ENCODE data around the gene PDE11A.

The PDE11A gene

DNA sequence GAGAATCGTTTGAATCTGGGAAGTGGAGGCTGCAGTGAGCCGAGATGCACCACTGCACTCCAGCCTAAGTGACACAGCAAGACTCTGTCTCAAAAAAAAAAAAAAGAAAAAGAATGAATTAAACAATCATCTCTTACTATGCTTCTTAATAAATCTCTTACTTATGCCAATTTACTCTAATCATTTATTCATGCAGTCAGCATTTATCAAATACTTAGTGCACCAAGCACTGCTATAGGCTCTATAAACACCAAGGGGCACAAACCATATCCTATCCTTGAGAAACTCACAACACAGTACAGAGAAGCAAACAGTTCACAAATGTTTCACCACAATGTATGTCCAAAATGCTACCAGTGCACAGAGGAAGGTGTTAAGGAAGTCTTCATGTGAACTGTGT, 189.4 kb downstream of the PDE11A start:
- no peaks in the 10 kb centered on the region for H3K36me3 Mint-ChIP-seq (ENCODE audit: low read depth)
- H3K9me3 Mint-ChIP-seq, result no peaks in the 10 kb centered on the region
- no peak overlapping the region for H3K4me3 Mint-ChIP-seq
- H3K27me3 Mint-ChIP-seq (ENCODE audit: low read depth), result peaks cover 5% of the 10 kb centered on the region
- no peaks in the 10 kb centered on the region for H3K4me1 Mint-ChIP-seq (ENCODE audit: low read depth)
- H3K27ac Mint-ChIP-seq, result no peak overlapping the region

DNA sequence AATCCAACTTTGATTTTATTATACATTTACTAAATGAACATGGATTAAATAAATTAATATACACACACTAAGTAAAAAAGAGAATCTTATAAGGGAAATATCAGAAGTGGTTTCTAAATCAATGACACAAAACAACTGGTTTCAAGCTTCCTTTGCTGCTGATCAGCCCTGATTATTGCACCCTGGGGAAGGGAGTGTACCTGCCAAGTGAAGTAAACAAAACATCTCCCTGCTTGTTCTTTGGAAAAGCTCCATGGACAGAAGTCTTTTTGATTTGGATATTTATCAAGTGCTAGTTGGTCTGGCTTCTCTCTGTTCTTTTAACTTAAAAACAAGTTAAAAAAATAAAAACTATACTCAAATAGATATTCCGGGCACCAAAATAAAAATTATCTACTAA, 190.1 kb downstream of the PDE11A start:
- Mint-ChIP-seq H3K36me3 (ENCODE audit: low read depth) (no peaks in the 10 kb centered on the region), H3K27ac (no peak overlapping the region), H3K4me3 (no peak overlapping the region), H3K27me3 (ENCODE audit: low read depth) (peaks cover 5% of the 10 kb centered on the region), H3K9me3 (no peaks in the 10 kb centered on the region), H3K4me1 (ENCODE audit: low read depth) (no peaks in the 10 kb centered on the region)

DNA sequence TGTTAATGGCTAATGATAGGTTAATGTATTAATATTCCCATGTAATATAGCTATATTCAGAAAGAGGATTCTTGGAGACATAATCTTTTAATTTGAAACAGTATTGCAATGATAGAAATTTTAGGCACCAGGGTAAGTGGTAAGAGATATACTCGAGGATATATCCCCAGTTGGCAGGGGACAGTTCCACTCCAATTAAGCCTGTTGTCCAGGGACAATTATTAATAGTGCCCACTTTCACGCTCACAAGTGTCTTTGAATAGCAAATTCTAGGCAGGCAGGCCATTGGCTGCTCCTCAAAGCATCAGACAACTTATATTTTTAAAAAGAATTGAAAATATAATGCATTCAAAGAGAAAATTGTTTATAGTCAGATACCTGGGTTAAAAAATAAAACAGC, 190.7 kb downstream of the PDE11A start:
- H3K27ac Mint-ChIP-seq, result no peak overlapping the region
- peaks cover 5% of the 10 kb centered on the region for H3K27me3 Mint-ChIP-seq (ENCODE audit: low read depth)
- no peaks in the 10 kb centered on the region for H3K4me1 Mint-ChIP-seq (ENCODE audit: low read depth)
- no peaks in the 10 kb centered on the region for H3K36me3 Mint-ChIP-seq (ENCODE audit: low read depth)
- H3K4me3 Mint-ChIP-seq, result no peak overlapping the region
- H3K9me3 Mint-ChIP-seq, result no peaks in the 10 kb centered on the region

DNA sequence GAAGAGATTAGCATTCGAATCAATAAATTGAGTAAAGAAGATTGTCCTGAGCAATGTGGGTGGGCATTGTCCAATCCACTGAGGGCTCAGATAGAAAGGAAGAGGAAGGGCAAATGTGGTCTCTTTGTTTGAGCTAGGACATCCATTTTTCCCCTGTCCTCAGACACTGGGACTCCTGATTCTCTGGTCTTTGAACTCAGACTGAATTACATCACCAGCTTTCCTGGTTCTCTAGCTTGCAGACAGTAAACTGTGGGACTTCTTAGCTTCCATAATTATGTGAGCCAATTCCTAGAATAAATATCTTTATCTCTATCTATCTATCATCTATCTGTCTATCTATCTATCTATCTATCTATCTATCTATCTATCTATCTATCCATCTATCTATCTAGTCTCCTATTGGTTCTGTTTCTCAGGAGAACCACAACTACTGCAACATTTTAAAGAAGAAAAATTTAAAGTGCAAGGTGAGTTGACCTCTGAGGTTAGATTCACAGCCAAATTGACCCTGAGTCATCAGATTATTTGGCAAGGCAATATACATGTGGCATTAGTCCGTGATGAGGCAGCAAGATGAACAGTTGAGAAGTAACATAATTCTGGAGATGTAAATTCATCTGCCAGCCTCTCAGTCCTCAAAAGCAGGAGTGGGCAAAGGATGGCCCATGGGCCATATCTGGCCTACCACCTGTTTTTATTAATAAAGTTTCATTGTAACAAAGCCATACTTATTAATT, 191.4 kb downstream of the PDE11A start:
- Mint-ChIP-seq H3K4me3 (no peak overlapping the region), H3K36me3 (ENCODE audit: low read depth) (no peaks in the 10 kb centered on the region), H3K9me3 (no peaks in the 10 kb centered on the region), H3K27me3 (ENCODE audit: low read depth) (peaks cover 5% of the 10 kb centered on the region), H3K4me1 (ENCODE audit: low read depth) (no peaks in the 10 kb centered on the region), H3K27ac (no peak overlapping the region)

DNA sequence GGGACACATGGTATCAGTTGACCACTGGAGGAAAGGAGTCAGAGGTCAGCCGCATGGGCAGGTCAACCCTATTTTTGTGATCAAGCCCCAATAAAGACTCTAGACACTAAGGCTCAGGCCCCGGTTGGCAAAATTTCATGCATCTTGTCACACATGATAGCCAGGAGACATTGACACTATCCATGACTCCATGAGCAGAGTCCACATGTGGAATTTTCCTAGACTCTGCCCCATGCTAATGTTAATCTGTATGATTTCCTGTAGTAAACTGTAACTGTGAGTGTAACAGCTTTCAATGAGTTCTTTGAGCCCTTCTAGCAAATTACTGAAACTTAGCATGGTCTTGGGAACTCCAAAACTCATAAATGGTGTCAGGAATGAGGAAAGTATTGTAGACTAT, 192.3 kb downstream of the PDE11A start:
- peaks cover 5% of the 10 kb centered on the region for H3K27me3 Mint-ChIP-seq (ENCODE audit: low read depth)
- no peaks in the 10 kb centered on the region for H3K36me3 Mint-ChIP-seq (ENCODE audit: low read depth)
- no peaks in the 10 kb centered on the region for H3K4me1 Mint-ChIP-seq (ENCODE audit: low read depth)
- H3K9me3 Mint-ChIP-seq, result no peaks in the 10 kb centered on the region
- H3K4me3 Mint-ChIP-seq, result no peak overlapping the region
- no peak overlapping the region for H3K27ac Mint-ChIP-seq

DNA sequence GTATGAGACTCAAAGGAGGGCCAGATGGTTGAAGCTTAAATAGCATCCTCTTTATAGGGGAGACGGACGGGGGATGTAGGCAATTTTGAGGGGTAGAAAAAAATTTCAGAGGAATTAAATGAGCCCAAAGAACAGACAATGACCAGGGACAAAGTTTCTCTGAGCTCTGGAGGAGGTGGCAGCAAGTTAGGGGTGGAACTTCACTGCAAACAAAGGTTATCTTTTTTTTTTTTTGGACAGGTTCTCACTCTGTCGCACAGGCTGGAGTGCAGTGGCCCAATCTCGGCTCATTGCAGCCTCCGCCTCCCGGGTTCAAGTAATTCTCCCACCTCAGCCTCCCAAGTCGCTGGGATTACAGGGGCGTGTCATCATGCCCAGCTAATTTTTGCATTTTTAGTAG, 195.6 kb downstream of the PDE11A start:
- Mint-ChIP-seq H3K27ac (no peak overlapping the region), H3K4me1 (ENCODE audit: low read depth) (no peaks in the 10 kb centered on the region), H3K4me3 (no peak overlapping the region), H3K36me3 (ENCODE audit: low read depth) (no peaks in the 10 kb centered on the region), H3K9me3 (no peaks in the 10 kb centered on the region), H3K27me3 (ENCODE audit: low read depth) (no peaks in the 10 kb centered on the region)

DNA sequence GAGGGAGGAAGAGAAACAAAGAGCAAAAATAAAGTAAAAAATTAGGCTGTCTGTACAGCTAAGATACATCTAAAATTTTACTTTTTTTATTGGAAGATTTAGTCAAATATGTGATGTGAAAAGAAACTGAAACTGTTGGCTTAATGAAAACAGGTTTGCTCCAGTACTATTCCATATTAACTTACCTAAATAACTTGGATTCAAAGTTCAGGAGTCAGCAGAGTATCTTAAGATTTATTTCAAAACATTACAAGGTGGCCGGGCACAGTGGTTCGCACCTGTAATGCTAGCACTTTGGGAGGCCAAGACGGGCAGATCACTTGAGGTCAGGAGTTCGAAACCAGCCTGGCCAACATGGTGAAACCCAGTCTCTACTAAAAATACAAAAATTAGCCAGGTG, 197.9 kb downstream of the PDE11A start:
- Mint-ChIP-seq H3K4me3 (no peak overlapping the region), H3K27ac (no peak overlapping the region), H3K27me3 (ENCODE audit: low read depth) (no peaks in the 10 kb centered on the region), H3K4me1 (ENCODE audit: low read depth) (no peaks in the 10 kb centered on the region), H3K9me3 (no peaks in the 10 kb centered on the region), H3K36me3 (ENCODE audit: low read depth) (no peaks in the 10 kb centered on the region)

DNA sequence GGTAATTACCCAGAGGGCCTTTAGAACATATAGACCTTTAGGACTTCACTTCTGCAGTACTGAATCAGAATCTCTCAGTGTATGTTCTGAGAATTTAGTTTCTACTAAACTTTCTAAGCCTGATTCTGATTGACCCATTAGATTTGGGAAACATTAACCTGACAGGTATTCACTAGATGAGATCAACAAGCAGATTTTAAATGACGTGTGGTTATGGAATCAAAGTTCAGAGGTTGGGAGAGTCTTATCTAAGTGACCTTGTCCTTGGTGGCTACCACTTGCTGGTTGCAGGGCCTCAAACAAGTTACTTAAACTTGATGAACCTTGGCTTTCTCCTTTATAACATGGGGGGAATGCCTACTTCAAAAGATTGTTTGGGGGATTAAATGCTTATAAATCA, 198.7 kb downstream of the PDE11A start:
- Mint-ChIP-seq H3K4me1 (ENCODE audit: low read depth) (no peaks in the 10 kb centered on the region), H3K27me3 (ENCODE audit: low read depth) (no peaks in the 10 kb centered on the region), H3K36me3 (ENCODE audit: low read depth) (no peaks in the 10 kb centered on the region), H3K27ac (no peak overlapping the region), H3K9me3 (no peaks in the 10 kb centered on the region), H3K4me3 (no peak overlapping the region)

DNA sequence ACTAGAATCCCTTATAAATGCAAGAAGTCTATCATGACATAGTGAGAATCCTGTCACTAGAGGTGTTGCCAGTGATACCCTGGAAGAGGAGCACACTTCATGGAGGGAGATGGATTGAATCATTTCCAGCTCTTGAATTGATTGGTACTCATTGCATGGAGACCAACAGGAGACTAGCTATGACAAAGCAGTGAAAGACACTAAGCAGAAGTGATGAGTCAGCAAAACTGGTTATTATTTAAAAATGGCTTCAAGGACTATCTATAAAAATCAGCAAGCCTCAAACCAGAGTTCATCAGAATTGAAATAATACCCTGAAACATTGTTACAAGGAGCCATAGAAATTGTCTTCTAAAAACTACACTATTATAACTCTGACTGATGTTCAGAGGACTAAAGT, 200.3 kb downstream of the PDE11A start:
- H3K4me3 Mint-ChIP-seq, result no peak overlapping the region
- H3K27ac Mint-ChIP-seq, result no peak overlapping the region
- no peaks in the 10 kb centered on the region for H3K36me3 Mint-ChIP-seq (ENCODE audit: low read depth)
- no peaks in the 10 kb centered on the region for H3K27me3 Mint-ChIP-seq (ENCODE audit: low read depth)
- H3K9me3 Mint-ChIP-seq, result no peaks in the 10 kb centered on the region
- no peaks in the 10 kb centered on the region for H3K4me1 Mint-ChIP-seq (ENCODE audit: low read depth)

DNA sequence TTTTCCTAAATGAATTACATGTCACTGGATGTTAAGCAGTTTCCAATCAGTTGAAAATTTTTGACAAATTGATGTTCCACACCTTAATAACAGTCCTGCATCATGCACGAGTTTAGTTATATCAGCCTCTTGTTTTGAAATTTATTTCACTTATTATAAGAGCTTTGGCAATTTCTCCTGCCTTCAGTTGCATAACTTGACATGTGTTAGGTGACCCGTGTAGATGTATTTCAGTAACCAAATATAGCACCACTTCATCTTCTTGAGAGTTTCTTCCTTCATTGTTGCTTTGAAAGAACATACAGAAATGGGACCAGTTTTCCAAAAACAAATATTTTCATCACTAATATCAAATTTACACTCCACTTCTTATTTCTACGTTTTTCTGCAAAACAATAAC, 202.7 kb downstream of the PDE11A start:
- no peaks in the 10 kb centered on the region for H3K27me3 Mint-ChIP-seq (ENCODE audit: low read depth)

DNA sequence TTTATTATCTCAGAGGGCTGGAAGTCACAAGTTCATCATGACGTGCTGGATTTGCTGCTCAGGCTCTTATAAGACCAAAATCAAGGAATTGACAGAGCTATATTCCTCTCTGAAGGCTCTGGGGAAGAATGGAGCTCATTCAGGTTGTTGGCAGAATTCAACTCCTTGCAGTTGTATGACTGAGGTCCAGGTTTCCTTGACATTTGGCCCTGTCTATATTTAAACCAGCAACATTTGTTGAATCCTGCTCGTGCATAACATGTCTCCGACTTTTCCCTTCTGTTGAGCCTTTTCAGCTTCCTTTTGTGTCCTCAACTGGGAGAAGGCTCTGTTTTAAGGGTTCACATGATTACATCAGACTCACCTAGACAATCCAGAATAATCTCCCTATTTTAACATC, 203.4 kb downstream of the PDE11A start:
- H3K9me3 Mint-ChIP-seq, result no peaks in the 10 kb centered on the region
- no peaks in the 10 kb centered on the region for H3K27me3 Mint-ChIP-seq (ENCODE audit: low read depth)
- H3K36me3 Mint-ChIP-seq (ENCODE audit: low read depth), result no peaks in the 10 kb centered on the region
- no peak overlapping the region for H3K4me3 Mint-ChIP-seq
- no peaks in the 10 kb centered on the region for H3K4me1 Mint-ChIP-seq (ENCODE audit: low read depth)
- H3K27ac Mint-ChIP-seq, result no peak overlapping the region

More for the DNA sequence above, 202.7 kb downstream of the PDE11A start:
- Mint-ChIP-seq H3K4me3 (no peak overlapping the region), H3K27ac (no peak overlapping the region), H3K4me1 (ENCODE audit: low read depth) (no peaks in the 10 kb centered on the region), H3K36me3 (ENCODE audit: low read depth) (no peaks in the 10 kb centered on the region), H3K9me3 (no peaks in the 10 kb centered on the region)

DNA sequence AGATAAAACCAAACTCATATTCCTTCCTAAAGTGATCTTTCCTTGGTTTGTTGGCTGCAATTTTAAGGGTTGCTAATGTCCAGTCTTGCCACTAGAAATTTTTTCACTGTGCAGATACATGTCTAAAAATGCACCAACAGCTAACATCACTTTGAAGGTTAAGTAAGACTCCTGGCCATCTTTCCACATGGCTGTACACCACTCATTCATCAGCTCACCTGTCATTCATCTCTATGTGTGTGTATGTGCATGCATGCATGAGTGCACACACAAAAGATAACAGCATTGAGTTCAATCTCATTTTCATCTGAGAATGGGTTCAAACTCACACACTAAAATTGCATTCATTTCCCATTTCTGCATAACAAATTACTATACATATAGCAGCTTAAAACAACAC, 203.8 kb downstream of the PDE11A start:
- no peaks in the 10 kb centered on the region for H3K36me3 Mint-ChIP-seq (ENCODE audit: low read depth)
- no peak overlapping the region for H3K27ac Mint-ChIP-seq
- no peaks in the 10 kb centered on the region for H3K27me3 Mint-ChIP-seq (ENCODE audit: low read depth)
- no peaks in the 10 kb centered on the region for H3K9me3 Mint-ChIP-seq
- no peaks in the 10 kb centered on the region for H3K4me1 Mint-ChIP-seq (ENCODE audit: low read depth)
- no peak overlapping the region for H3K4me3 Mint-ChIP-seq

DNA sequence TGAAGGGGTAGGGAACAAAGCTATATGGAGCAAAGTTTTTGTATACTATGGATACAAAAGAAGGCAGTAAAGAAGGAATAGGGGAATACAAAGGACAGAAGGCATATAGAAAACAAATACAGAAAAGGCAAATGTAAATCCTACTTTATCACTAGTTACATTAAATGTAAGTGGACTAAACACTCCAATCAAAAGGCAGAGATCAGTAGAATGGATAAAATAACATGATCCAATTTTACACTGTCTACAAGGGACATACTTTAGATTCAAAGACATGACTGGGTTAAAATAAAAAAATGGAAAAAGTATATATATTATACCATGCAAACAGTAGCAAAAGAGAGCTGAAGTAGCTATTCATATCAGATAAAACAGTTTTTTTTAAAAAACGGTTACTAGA, 215.0 kb downstream of the PDE11A start:
- Mint-ChIP-seq H3K4me1 (ENCODE audit: low read depth) (no peaks in the 10 kb centered on the region), H3K4me3 (no peak overlapping the region), H3K9me3 (peaks cover 4% of the 10 kb centered on the region), H3K27me3 (ENCODE audit: low read depth) (peaks cover 7% of the 10 kb centered on the region), H3K36me3 (ENCODE audit: low read depth) (no peaks in the 10 kb centered on the region), H3K27ac (no peak overlapping the region)

DNA sequence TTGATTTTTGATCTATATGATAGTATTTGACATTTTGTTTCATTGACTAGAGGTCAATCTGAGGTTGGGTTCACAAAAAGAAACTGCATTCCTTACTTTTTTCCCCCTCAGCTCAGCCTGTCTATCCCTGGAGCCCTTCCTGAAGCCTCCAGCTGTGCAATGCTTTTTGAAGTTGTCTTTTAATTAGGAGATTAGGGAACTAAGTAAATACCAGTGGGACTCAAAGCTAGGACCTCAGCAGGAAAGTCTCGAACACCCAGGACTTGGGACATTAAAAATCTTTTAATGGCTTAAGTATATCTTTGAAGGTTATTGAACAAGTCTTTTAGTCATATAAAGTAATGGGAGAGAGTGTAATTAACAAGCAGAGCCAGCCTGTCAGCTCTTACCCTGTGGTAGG, 220.2 kb downstream of the PDE11A start:
- Mint-ChIP-seq H3K4me1 (ENCODE audit: low read depth) (no peaks in the 10 kb centered on the region), H3K36me3 (ENCODE audit: low read depth) (no peaks in the 10 kb centered on the region), H3K27ac (no peak overlapping the region), H3K9me3 (peaks cover 2% of the 10 kb centered on the region), H3K27me3 (ENCODE audit: low read depth) (peaks cover 4% of the 10 kb centered on the region), H3K4me3 (no peak overlapping the region)

DNA sequence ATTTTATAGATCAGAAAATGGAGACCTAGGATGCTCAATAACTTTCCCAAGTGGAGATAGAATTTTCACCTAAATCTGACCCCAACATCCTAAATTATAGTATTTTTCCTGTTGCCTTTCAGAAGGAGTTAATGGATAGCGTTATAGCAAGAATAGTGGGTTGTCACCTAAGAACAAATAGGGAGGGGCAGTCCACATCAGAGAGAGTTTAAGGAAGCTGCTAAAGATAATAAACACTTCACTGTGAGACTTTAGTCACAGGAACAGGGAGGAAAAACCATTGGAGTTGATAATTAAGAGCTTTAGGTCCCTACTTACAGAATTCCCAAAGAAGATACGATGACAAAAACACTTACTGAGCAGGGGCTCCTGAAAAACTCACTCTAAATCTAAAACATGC, 229.4 kb downstream of the PDE11A start:
- Mint-ChIP-seq H3K27ac (no peak overlapping the region), H3K9me3 (no peaks in the 10 kb centered on the region), H3K4me1 (ENCODE audit: low read depth) (no peaks in the 10 kb centered on the region), H3K27me3 (ENCODE audit: low read depth) (no peaks in the 10 kb centered on the region), H3K36me3 (ENCODE audit: low read depth) (no peaks in the 10 kb centered on the region), H3K4me3 (no peak overlapping the region)

DNA sequence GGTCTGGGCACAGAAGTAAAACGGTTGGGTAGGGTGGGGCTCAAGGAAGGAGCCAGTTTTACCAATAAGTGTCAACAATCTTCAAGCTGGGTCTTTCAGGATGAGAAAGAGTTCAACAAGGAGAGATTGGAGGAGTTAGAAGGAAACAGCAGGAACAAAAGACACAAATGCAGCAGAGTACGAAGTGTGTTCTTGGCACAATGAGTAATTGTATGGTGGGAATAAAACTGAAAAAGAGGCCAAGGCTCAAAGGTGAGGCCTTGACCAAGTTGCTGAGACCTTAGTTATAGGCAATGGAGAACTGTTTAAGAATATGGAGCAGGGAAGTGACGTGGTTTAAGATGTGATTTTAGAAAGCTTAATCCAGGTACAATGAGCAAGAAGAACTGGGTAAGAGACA, 230.3 kb downstream of the PDE11A start:
- Mint-ChIP-seq H3K4me3 (no peak overlapping the region), H3K9me3 (no peaks in the 10 kb centered on the region), H3K27ac (no peak overlapping the region), H3K27me3 (ENCODE audit: low read depth) (no peaks in the 10 kb centered on the region), H3K4me1 (ENCODE audit: low read depth) (no peaks in the 10 kb centered on the region), H3K36me3 (ENCODE audit: low read depth) (no peaks in the 10 kb centered on the region)
